GM23338 (cell line): ENCODE measurements around the gene COA1.

Experiments
- CREB1 ChIP-seq: fragments of 250-450 bp; sonication (Bioruptor Pico); IDR thresholded peaks from 2 replicates; pipeline ENCODE4 v1.5.0; 2020; ENCODE audit warnings: low read depth, mild to moderate bottlenecking, moderate library complexity
- ETS1 ChIP-seq: IDR thresholded peaks from 2 replicates; pipeline ENCODE4 v1.6.1; 2016; ENCODE audit warnings: antibody characterized with exemption
- EZH2 ChIP-seq: fragments of 200-600 bp; sonication (generic); IDR thresholded peaks from one replicate; pipeline ENCODE4 v1.8.0; 2017; ENCODE audit warnings: antibody characterized with exemption, mild to moderate bottlenecking, low read depth; ENCODE audit not compliant: unreplicated experiment
- EZH2phosphoT487 ChIP-seq: fragments of 200-600 bp; sonication (generic); IDR thresholded peaks from one replicate; pipeline ENCODE4 v1.8.1; 2018; ENCODE audit warnings: antibody characterized with exemption; ENCODE audit not compliant: unreplicated experiment
- JUNB ChIP-seq: IDR thresholded peaks from one replicate; pipeline ENCODE4 v1.6.1; 2016; ENCODE audit warnings: antibody characterized with exemption; ENCODE audit not compliant: unreplicated experiment
- NANOG ChIP-seq: IDR thresholded peaks from 2 replicates; pipeline ENCODE4 v1.6.1; 2016; ENCODE audit warnings: antibody characterized with exemption, borderline replicate concordance
- POLR2AphosphoS5 ChIP-seq: IDR thresholded peaks from 2 replicates; pipeline ENCODE4 v1.6.1; 2016; ENCODE audit warnings: antibody characterized with exemption, low read depth
- REST ChIP-seq: IDR thresholded peaks from one replicate; pipeline ENCODE4 v1.6.1; 2018; ENCODE audit warnings: antibody characterized with exemption; ENCODE audit not compliant: unreplicated experiment
- STAT1 ChIP-seq: IDR thresholded peaks from one replicate; pipeline ENCODE4 v1.6.1; 2016; ENCODE audit warnings: antibody characterized with exemption; ENCODE audit not compliant: unreplicated experiment
- ZNF331 ChIP-seq: fragments of 250-450 bp; sonication (Bioruptor Pico); IDR thresholded peaks from 2 replicates; pipeline ENCODE4 v1.5.0; 2020; ENCODE audit warnings: low read depth, mild to moderate bottlenecking, moderate library complexity
- TF ChIP-seq, protein P1 (sequence below), 2 experiments: fragments of 200-600 bp in 1 of 2; sonication (generic) in 1 of 2; conservative IDR thresholded peaks; 2 replicates each; pipeline versions ENCODE4 v1.5.1 to v1.6.1; 2016 to 2017; ENCODE audit warnings: antibody characterized with exemption in 2 of 2, low read depth in 2 of 2, mild to moderate bottlenecking in 2 of 2, moderate library complexity in 1 of 2
- TF ChIP-seq, protein P2 (sequence below): fragments of 250-450 bp; sonication (Bioruptor Pico); IDR thresholded peaks from 2 replicates; pipeline ENCODE4 v1.5.0; 2020; ENCODE audit warnings: mild to moderate bottlenecking, moderate library complexity

- TF ChIP-seq POLR2AphosphoS5 (no peak), EZH2 (no peak), CREB1 (no peak), NANOG (no peak), STAT1 (no peak), REST (no peak), EZH2phosphoT487 (no peak), ETS1 (no peak), JUNB (no peak), ZNF331 (CRISPR knock-in tag) (no peak)
- TF ChIP-seq, protein P1, sequence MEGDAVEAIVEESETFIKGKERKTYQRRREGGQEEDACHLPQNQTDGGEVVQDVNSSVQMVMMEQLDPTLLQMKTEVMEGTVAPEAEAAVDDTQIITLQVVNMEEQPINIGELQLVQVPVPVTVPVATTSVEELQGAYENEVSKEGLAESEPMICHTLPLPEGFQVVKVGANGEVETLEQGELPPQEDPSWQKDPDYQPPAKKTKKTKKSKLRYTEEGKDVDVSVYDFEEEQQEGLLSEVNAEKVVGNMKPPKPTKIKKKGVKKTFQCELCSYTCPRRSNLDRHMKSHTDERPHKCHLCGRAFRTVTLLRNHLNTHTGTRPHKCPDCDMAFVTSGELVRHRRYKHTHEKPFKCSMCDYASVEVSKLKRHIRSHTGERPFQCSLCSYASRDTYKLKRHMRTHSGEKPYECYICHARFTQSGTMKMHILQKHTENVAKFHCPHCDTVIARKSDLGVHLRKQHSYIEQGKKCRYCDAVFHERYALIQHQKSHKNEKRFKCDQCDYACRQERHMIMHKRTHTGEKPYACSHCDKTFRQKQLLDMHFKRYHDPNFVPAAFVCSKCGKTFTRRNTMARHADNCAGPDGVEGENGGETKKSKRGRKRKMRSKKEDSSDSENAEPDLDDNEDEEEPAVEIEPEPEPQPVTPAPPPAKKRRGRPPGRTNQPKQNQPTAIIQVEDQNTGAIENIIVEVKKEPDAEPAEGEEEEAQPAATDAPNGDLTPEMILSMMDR (conservative IDR thresholded peaks at IDR 0.05; ENCODE audit: low read depth in 2 of 2), result no peak
- TF ChIP-seq, protein P2, sequence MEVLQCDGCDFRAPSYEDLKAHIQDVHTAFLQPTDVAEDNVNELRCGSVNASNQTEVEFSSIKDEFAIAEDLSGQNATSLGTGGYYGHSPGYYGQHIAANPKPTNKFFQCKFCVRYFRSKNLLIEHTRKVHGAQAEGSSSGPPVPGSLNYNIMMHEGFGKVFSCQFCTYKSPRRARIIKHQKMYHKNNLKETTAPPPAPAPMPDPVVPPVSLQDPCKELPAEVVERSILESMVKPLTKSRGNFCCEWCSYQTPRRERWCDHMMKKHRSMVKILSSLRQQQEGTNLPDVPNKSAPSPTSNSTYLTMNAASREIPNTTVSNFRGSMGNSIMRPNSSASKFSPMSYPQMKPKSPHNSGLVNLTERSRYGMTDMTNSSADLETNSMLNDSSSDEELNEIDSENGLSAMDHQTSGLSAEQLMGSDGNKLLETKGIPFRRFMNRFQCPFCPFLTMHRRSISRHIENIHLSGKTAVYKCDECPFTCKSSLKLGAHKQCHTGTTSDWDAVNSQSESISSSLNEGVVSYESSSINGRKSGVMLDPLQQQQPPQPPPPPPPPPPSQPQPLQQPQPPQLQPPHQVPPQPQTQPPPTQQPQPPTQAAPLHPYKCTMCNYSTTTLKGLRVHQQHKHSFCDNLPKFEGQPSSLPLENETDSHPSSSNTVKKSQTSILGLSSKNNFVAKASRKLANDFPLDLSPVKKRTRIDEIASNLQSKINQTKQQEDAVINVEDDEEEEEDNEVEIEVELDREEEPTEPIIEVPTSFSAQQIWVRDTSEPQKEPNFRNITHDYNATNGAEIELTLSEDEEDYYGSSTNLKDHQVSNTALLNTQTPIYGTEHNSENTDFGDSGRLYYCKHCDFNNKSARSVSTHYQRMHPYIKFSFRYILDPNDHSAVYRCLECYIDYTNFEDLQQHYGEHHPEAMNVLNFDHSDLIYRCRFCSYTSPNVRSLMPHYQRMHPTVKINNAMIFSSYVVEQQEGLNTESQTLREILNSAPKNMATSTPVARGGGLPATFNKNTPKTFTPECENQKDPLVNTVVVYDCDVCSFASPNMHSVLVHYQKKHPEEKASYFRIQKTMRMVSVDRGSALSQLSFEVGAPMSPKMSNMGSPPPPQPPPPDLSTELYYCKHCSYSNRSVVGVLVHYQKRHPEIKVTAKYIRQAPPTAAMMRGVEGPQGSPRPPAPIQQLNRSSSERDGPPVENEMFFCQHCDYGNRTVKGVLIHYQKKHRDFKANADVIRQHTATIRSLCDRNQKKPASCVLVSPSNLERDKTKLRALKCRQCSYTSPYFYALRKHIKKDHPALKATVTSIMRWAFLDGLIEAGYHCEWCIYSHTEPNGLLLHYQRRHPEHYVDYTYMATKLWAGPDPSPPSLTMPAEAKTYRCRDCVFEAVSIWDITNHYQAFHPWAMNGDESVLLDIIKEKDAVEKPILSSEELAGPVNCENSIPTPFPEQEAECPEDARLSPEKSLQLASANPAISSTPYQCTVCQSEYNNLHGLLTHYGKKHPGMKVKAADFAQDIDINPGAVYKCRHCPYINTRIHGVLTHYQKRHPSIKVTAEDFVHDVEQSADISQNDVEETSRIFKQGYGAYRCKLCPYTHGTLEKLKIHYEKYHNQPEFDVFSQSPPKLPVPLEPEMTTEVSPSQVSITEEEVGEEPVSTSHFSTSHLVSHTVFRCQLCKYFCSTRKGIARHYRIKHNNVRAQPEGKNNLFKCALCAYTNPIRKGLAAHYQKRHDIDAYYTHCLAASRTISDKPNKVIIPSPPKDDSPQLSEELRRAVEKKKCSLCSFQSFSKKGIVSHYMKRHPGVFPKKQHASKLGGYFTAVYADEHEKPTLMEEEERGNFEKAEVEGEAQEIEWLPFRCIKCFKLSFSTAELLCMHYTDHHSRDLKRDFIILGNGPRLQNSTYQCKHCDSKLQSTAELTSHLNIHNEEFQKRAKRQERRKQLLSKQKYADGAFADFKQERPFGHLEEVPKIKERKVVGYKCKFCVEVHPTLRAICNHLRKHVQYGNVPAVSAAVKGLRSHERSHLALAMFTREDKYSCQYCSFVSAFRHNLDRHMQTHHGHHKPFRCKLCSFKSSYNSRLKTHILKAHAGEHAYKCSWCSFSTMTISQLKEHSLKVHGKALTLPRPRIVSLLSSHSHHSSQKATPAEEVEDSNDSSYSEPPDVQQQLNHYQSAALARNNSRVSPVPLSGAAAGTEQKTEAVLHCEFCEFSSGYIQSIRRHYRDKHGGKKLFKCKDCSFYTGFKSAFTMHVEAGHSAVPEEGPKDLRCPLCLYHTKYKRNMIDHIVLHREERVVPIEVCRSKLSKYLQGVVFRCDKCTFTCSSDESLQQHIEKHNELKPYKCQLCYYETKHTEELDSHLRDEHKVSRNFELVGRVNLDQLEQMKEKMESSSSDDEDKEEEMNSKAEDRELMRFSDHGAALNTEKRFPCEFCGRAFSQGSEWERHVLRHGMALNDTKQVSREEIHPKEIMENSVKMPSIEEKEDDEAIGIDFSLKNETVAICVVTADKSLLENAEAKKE (CRISPR knock-in tag), result no peak
Observed at GRCh38 chr7:43660141-43660540, 69.2 kb downstream of the COA1 start.
